GM21717 (cell line): Measurements from ENCODE around the gene PLA2G4E.

Source experiments
- ATAC-seq: cut with Tn5 transposase; IDR thresholded peaks from one replicate; pipeline ENCODE4 v1.9.1; 2021; ENCODE audit warnings: mild to moderate bottlenecking, moderate library complexity; ENCODE audit not compliant: unreplicated experiment

Gene PLA2G4E, protein sequence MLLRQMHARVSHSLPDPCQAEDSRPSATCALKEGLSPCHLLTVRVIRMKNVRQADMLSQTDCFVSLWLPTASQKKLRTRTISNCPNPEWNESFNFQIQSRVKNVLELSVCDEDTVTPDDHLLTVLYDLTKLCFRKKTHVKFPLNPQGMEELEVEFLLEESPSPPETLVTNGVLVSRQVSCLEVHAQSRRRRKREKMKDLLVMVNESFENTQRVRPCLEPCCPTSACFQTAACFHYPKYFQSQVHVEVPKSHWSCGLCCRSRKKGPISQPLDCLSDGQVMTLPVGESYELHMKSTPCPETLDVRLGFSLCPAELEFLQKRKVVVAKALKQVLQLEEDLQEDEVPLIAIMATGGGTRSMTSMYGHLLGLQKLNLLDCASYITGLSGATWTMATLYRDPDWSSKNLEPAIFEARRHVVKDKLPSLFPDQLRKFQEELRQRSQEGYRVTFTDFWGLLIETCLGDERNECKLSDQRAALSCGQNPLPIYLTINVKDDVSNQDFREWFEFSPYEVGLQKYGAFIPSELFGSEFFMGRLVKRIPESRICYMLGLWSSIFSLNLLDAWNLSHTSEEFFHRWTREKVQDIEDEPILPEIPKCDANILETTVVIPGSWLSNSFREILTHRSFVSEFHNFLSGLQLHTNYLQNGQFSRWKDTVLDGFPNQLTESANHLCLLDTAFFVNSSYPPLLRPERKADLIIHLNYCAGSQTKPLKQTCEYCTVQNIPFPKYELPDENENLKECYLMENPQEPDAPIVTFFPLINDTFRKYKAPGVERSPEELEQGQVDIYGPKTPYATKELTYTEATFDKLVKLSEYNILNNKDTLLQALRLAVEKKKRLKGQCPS

DNA sequence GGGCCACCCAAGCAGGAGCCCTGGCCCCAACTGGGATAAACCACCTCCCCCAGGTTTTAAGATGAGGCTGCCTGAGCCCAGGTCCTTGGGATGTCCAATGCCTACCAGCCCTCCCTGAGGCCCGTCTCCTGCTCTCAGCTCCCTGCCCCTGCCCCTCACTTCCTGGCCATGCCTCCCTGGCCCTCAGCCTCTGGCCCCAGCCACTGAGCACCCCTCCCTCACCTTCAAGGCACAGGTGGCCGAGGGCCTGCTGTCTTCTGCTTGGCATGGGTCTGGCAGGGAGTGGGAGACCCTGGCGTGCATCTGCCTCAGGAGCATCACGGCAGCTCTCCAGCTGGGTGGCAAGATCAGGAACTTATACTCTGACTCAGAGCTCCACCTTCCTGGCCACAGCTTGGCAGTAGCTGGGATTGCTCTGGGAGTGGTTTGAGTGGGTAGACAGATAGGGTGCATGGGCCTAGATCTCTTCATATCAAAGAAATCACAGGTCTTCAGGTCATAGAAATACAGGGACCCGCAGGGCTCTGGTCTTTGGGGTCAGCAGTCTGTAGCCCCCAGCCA lies at the start of gene PLA2G4E:
Gene PLA2G4E (minus strand): TSS at position 330 of the 561 bp plus-strand sequence. CDS start 12 bp downstream, at position 318.
- no peak for ATAC-seq

DNA sequence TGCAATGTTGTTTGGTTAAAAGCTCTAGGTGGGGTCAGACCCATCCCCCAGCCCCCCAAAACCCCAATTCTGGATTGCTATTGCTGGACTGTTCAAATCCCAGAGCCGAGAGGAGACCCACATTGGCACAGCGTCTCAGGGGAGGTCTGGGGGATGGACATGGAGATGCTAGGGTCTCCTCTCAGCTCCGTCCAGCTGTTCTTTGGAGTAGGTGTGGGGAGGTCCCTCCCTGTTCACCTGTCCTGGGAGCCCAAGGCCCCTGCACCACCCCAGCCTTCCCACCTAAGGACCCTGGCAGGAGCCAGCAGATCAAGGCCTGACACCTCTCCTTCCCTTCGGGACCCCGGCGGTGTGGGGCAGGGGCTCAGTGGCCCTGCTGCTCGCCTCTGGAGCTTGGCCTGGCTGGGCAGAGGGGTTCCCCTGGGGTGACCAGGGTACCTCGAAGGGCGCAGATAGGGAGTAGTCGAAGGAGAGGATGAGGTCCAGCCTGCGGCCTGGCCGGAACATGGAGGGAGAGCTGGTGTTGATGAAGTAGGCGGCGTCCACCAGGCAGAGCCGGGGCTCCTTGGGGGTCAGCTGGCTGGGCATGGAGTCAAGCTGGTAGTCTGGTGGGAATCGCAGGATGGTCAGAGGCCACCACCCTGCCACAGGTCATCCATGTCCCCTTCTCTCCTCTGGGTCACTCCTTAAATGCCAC lies 49.6 kb upstream of the PLA2G4E start:
- no peak for ATAC-seq

DNA sequence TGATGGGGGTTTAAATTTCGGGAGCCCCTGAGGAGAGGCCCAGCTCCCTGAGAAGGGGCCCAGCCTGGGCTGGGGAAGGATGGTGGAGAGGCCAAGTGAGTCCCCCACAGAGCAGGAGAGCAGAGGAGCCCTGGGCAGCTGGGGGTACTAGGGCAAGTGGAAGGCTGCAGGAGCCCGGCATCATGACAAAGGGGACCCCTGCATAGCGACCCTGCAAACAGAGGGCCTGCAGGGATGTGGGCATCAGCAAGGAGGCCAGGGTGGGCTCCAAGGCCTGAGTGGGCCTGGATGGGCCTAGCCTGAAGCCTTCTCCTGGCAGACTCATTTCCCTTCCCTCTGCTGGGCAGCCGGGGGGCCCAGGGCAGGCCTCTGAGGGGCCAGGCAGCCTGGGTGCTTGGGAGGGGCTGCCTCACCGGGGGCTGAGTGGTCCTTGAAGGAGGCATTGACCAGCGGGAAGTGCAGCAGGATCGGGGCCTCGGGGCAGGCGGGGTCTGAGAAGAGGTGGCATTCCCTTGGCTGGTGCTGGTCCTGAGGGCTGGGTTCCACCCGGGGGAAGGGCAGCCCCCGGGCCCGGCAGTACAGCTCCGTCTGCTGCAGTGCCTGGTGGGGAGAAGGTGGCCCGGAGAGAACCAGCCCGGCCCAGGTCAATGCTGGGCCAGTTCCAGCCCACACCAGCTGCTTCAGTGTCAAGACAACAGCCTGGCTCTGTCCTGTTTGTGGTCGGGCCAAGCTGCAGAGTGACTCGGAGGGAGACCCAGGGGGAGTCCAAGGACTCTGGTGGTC lies 48.8 kb upstream of the PLA2G4E start:
- no peak for ATAC-seq

DNA sequence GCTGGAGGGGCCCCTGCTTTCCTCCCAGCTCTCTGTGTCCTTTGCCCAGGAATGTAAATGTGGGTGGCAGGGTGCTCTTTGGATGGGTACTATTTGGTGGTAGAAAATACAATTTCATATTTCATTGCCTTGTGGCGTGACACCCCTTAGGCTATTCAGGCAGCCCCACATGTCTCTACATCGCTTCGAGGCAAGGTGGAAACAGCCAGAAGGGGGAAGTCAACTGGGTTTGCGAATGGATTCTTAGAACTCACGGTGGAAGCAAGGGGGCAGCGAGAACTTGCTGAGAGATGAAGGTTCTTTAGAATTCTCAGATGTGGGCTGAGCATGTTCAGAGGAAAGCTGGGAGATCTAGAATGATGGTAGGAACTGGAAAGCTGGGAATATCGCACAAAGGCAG lies 48.2 kb upstream of the PLA2G4E start:
- ATAC-seq: no peak

DNA sequence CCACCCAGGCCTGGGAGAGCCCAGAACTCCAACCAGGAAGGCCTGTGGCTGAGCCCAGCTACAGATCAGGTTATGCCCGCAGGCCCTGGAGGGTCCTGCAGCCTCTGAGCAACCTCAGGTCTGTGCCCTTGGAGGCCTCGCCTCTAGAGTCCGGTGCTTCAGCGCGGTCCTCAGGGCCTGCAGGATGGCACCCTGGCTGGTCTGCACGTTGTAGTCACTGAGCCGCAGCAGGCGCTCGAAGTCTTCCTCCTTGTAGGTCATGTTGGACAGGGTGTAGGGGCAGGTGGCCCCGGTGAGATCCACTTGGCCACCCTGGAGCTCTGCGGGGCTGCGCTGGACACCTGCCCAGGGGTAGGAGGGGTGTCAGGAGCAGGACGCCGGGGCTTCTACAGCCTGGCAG lies 47.8 kb upstream of the PLA2G4E start:
- no peak for ATAC-seq

DNA sequence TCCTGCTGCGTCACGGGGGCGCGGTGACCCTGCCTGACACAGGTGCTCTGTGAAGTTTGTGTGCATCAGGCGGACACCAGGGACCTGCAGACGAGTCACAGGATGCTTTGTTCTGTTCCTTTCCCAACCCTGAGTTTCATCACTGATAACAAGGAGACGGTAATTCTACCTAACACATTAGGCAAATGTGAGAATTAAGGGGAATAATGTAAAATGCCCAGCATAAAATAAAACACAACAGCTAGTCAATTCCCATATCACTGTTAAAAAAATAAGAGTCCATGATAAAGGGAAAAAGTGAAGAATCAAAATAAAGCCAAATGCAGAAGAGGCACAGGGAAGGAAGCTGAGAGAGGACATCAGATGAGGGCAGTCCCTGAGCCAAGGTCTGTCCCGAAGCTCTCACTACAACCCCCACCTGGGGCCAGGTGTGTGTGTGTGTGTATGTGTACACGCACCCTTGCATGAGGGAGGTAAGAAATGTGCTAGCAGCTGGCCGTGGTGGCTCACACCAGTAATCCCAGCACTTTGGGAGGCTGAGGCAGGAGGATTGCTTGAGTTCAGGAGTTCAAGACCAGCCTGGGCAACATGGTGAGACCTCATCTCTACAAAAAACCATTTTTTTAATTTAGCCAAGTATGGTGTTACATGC lies 46.0 kb upstream of the PLA2G4E start:
- no peak for ATAC-seq

DNA sequence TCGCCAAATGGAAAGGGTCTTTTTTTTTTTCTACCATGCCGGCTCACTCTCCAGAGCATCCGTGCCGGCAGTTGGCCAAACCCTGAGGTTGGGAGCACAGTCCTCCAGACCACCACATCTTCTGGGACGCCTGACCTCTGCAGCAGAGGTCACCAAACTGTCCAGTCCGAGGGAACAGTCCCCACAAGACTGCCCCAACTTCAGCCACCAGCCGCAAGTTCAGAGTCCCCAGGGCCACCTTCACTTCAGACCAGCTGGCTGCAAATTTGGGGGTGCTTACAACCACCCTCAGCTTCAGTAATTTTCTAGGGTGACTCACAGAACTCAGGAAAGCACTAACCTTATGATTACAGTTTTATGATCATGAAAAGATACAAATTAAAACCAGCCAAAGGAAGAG lies 44.6 kb upstream of the PLA2G4E start:
- no peak for ATAC-seq

DNA sequence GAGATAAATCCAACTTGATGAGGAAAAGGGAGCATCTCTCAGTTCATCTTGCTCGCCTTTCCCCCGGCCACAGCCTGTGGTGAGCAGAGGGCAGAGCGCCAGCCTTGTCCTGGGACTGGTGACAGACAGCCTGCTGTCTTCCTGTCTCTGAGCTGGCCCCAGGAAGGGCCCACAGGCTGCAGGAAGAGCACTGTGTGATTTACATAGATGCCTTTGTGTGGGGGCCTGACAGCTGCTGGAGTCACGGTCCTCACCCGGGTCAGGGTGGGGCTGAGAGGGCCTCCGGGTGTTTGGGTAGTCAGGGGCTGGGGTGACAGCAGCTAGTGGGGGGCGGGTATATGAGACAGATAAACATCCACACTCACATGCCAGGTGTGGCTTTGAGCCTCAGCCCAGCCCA lies 44.2 kb upstream of the PLA2G4E start:
- ATAC-seq: no peak

DNA sequence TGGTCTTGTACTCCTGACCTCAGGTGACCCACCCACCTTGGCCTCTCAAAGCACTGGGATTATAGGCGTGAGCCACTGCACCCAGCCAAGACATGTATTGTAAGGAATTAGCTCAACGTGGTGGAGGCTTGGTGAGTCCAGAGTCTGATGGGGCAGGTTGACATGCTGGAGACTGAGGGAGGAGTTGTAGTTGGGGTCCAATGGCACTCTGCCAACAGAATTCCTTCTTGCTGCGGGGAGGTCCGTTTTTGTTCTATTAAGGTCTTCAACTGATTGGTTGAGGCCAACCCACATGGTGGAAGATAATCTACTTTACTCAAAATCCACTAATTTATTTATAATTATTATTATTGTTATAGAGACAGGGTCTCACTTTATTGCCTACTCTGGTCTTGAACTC lies 43.4 kb upstream of the PLA2G4E start:
- no peak for ATAC-seq

DNA sequence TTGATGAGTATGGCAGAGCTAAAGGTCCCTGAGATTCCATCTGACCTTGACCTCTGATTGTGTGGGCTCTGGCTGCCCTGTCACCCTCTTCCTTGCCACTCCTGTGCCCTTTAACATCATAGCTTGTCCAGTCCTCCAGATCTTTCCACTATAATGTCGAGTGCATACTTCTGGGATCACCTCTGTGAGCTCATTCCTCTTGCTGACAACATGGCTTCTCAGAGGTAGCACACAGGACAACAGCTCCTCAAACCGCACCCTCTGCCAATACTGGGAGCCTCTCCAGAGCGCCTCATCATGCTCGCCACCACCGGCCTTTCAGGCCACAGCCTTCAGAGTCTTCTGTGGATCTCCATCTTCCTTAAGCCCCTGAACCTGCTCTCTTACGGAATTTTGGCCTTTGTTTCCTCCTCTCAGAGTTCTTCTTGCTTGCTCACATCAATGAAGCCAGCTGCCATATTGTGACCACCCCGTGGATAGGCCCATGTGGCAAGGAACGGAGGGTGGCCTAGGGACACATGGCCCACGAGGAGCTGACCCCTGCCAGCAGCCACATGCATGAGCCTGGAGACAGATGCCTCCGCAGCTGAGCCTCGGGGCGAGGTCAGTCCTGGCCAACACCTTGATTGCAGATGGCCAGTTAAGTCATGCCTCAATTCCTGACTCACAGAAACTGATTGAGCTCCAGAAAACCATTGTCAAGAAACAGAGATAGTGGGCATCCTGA lies 42.4 kb upstream of the PLA2G4E start:
- no peak for ATAC-seq

DNA sequence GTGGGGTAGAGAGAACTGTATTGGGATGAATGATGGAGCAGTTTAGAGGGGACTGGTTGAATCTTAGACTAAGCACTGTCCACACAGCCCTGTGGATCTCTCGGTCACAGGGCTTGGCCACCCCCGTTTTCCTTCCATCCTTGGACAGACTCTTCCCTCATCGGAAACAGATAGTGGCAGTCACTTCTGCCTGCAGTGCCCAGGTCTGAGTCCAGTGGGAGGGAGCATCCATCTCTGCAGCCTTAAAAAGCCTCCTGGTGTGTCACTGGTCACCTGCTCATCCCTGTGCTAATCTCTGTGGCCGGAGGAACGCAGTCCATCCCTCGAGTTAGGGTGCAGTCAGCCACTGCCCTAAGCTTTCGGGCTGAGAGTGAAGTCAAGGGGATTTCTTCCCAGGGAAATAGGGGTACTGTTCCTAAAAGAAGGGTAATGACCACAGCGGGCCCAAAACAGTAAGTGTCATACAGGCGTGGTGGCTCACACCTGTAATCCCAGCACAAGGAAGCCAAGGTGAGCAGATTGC lies 41.5 kb upstream of the PLA2G4E start:
- no peak for ATAC-seq

DNA sequence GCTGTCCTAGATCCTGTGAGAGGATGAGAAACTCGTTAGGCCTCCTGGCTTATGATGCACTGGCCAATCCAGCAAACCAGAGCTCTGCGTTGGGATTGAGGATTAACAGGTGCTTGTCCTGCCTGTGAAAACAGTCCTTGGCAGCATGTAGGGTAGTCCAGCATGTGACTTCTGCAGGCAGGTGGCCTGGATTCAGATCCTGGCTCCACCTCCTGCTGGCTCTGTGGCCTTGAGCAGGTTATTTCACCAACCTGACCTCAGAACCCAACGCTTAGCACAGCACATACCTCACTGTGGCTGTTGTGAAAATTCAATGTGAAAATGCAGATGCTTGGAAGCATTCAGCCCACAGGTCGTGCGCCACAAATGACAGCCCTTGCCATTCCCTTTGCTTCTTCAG lies 40.0 kb upstream of the PLA2G4E start:
- ATAC-seq: no peak

DNA sequence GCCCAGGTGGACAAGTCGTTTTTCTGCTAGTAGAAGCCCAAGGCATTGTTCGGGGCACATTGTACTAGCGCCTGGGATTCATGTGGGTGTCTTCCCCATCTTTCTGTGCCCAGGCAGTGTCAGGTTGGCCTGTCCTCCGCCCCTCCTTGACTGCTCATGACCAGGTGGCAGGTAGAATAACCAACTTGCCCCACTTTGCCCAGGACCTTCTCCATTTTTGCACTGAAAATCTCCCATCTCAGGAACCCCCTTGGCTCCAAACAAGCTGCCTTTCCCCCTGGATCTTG lies 39.6 kb upstream of the PLA2G4E start:
- no peak for ATAC-seq

DNA sequence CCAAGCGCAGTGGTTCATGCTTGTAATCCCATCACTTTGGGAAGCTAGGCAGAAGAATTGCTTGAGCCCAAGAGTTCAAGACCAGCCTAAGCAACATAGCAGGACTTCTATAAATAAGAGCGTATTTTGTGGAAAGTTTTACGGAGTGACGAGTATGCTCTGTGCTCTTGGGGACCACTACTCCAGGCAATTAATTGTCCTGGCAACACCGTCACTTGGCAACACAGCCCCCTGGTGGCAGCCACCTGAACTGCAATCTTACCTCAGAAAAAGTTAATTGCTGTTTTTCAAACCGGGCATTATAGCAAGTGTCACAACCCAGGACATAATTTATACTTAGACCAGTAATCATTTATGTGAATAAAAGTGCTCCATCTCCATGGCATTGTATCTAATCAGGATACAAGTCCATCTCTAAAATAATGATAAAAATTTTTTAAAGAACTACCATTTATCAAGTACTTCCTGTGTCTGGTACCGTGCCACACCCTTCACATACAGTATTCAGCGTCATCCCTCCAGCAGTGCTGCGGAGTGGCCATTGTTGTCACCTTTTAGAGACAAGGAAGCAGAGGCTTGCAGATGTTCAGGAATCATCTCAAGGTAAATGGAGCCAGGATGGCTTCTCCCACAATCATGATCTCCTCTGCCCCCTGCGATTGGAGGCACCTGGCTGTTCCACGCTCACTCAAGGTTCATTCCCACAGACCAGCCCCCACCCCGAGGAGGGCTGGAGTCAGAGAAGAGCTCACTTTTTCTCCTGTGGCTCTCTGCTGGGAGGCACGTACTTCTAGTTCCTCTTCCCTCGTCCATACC lies 39.0 kb upstream of the PLA2G4E start:
- no peak for ATAC-seq

DNA sequence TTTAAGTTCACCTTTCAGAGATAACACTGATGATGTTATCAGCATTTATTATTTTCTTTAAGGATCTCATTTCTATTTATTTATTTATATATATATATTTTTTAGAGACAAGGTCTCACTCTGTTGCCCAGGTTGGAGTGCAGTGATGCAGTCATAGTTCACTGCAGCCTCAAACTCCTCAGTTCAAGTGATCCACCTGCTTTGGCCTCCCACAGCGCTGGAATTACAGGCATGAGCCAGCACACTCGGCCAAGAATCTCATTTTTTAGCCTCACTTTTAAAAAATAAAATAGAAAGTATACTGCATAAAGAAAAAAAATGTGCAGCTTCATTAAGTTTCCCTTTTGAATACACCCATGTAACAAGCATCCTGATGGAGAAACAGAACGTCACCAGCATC lies 37.9 kb upstream of the PLA2G4E start:
- ATAC-seq: no peak

DNA sequence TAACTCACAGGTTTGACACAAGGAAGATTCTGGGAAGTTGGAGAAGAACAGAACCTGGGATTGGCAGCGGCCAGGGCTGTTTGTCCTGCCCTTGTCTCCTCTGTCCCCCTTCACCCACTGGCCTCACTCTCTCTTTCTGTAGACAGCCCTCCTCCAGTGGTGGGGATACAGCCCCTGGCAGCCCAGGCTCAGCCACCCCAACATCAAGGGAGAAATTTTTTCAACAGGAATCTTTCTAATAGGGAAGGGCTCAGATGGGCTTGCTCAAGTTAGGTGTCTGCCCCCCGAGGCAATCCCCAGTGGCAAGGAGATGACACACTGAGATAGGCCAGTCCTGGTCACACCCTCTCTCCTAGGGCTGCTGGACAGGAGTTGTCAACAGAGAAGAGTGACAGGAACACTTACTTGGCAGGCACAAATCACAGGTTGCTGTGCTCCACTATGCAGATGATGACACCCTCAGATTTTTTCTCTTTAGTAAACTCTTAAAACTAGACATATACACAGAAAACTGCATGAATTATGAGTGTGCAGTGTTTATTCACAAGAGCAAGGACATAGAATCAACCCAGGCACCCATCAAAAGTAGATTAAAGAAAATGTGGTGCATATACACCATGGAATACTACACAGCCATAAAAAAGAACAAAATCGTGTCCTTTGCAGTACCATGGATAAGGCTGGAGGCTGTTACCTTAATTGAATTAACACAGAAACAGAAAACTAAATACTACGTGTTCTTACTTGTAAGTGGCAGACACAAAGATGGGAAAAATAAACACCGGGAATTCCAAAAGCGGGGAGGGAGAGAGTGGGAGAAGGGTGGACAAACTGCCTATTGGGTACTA lies 37.2 kb upstream of the PLA2G4E start:
- ATAC-seq: no peak

DNA sequence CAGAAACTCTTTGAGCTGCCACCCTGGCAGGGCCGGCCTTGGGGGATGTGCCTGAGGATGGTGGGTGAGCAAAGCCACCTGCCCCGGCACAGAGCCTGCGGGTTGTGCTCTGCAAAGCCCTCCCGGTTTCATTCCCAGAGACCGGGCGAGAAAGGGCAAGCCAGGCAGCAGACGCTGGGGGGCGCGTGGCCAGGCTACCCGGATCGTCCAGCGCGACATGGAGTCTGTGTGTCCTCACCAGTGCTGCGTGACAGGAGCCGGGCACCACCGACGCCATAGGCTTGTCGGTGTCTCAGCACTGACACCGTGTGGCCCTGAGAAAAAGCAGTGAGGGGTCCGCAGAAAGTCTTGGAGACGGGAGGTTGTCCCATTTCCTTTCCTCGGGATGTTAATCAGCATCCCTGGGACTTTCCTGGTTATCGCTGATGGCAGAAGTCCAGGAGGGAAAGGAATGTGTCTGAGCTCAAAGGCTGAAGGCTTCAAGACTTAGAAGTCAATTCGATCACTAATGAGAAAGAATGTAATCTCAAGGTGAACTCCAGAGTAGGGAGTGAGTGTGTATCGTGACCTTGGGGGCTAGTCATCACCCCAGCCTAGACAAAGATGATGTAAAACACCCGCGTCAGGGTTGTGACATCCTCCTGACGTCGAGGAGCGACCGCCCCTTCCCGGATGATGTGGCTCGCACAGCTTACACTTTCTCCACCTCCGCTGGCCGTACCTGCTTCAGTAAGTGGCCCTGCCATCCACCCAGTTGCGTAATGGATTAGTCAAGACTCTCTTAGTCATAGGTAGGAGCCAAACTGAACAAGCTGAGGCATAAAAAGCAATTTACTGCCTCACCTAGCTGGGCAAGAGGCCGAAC lies 36.3 kb upstream of the PLA2G4E start:
- ATAC-seq: no peak
